Spleen (tissue), 11 donors: ENCODE data around the gene WDR88. TPM values are rescaled to one million over a fixed set of nuclear protein-coding genes. Genes with fewer than 3 reads are reported as not detected.

Experiments
- DNase-seq: peaks from one replicate; pipeline ENCODE4 v3.0.0-alpha.2; 2020
- H3K27ac ChIP-seq, 8 donors: fragments of 200-600 bp; sonication (generic) in 7 of 8; 1 replicate in 4 of 8; 2 replicates in 4 of 8; pipeline versions ENCODE4 v1.5.0 to v1.8.0; 2016 to 2021; ENCODE audit warnings: inconsistent platforms in 4 of 8, mild to moderate bottlenecking in 4 of 8, moderate library complexity in 1 of 8
- H3K27me3 ChIP-seq, 7 donors: fragments of 200-600 bp; sonication (generic) in 6 of 7; replicated peaks in 1 of 7; 1 replicate in 4 of 7; 2 replicates in 3 of 7; pipeline versions ENCODE4 v1.5.0 to v1.8.0; 2016 to 2021; ENCODE audit warnings: inconsistent platforms in 3 of 7, mild to moderate bottlenecking in 1 of 7
- H3K36me3 ChIP-seq, 6 donors: fragments of 200-600 bp; sonication (generic) in 5 of 6; 1 replicate in 4 of 6; 2 replicates in 2 of 6; pipeline versions ENCODE4 v1.5.0 to v1.8.0; 2016 to 2021; ENCODE audit warnings: inconsistent platforms in 2 of 6
- H3K4me1 ChIP-seq, 6 donors: fragments of 200-600 bp; sonication (generic) in 5 of 6; 1 replicate in 3 of 6; 2 replicates in 3 of 6; pipeline versions ENCODE4 v1.5.0 to v1.8.0; 2016 to 2021; ENCODE audit warnings: inconsistent platforms in 3 of 6
- H3K4me3 ChIP-seq, 8 donors: fragments of 200-600 bp; sonication (generic) in 7 of 8; 1 replicate in 4 of 8; 2 replicates in 4 of 8; pipeline versions ENCODE4 v1.5.0 to v1.8.0; 2016 to 2021; ENCODE audit warnings: inconsistent platforms in 4 of 8, mild to moderate bottlenecking in 4 of 8, moderate library complexity in 2 of 8
- H3K9me3 ChIP-seq, 8 donors: fragments of 200-600 bp; sonication (generic) in 7 of 8; 1 replicate in 4 of 8; 2 replicates in 4 of 8; pipeline versions ENCODE4 v1.5.0 to v1.8.0; 2016 to 2021; ENCODE audit warnings: inconsistent platforms in 4 of 8
- CTCF ChIP-seq, 11 experiments: fragments of 200-600 bp in 7 of 11; fragments of 450-650 bp in 4 of 11; sonication (generic) in 4 of 11; IDR thresholded peaks in 8 of 11; conservative IDR thresholded peaks in 3 of 11; 1 replicate in 7 of 11; 2 replicates in 4 of 11; pipeline versions ENCODE4 v1.4.0 to v1.8.0; 2016 to 2021; ENCODE audit warnings: antibody characterized with exemption in 11 of 11, inconsistent platforms in 4 of 11, mild to moderate bottlenecking in 1 of 11
- POLR2A ChIP-seq, 3 donors: fragments of 450-650 bp; IDR thresholded peaks; one replicate each; pipeline ENCODE4 v1.5.1; 2017; ENCODE audit warnings: antibody characterized with exemption in 3 of 3, mild to moderate bottlenecking in 1 of 3
- POLR2AphosphoS5 ChIP-seq, 3 donors: sonication (generic); formaldehyde crosslinking; IDR thresholded peaks; one replicate each; pipeline ENCODE4 v1.5.1; 2017; ENCODE audit warnings: antibody characterized with exemption in 3 of 3
- WGBS, 5 donors: extraction: QIAGEN DNeasy Blood & Tissue Kit in 3 of 5; methylation state at CpG; one replicate each; pipeline versions ENCODE4 v1.1.5 to v1.1.7; 2013 to 2018; 5-methylcytosine and 5-hydroxymethylcytosine counted together
- intact Hi-C: fragments of 100-400 bp; cut with DNase I; formaldehyde crosslinking; loops from one replicate; pipeline ENCODE4 v1.15.0; 2023; ENCODE audit warnings: low total_unique reads
- polyA plus RNA-seq, 3 donors: library from polyadenylated mRNA; stranded (reverse); fragments of 200-250 nt; gene quantifications; one replicate each; pipeline ENCODE4 v1.2.1, GENCODE V29; 2013
- total RNA-seq, 7 donors: library from RNA; depleted of rRNA in 3 of 7; stranded (reverse); fragments of >200 nt in 3 of 7; fragmentation: NEBNext Ultra II Directional in 4 of 7; extraction: Animal tissue kit (Norgen Biotek cat#: 25700) in 4 of 7; gene quantifications; one replicate each; pipeline versions ENCODE4 v1.1.0 to v1.2.1, GENCODE V29; 2016 to 2021
- donor health status: healthy with polysubstance abuse.
- donor health status: DM: no; HTN: no; CAD: no; lungs with moderate emphysema.
- donor health status: DM: no; HTN: no; CAD: no.
- donor health status: Bipolar disorder and iron deficiency.
- donor health status: healthy.
- donor health status: DM: no; HTN: no; CAD: no.
- donor health status: DM: yes; HTN: yes; CAD: no.

WDR88 gene
- total and polyA plus RNA-seq, 10 donors, result 0.07 TPM; not detected in 9

GRCh38 chr19:33139165-33139564 lies 7.3 kb downstream of the WDR88 start:
- H3K27me3 ChIP-seq, result peaks cover 0 to 38% (median 5%) of the 10 kb centered on the region in 7 donors
- TF ChIP-seq CTCF (IDR thresholded peaks at IDR 0.05 in 8 of 11, conservative IDR thresholded peaks at IDR 0.05 in 3 of 11), result no peak
- no peak for TF ChIP-seq POLR2AphosphoS5 (IDR thresholded peaks at IDR 0.05)
- TF ChIP-seq POLR2A (IDR thresholded peaks at IDR 0.05), result no peak

DNA sequence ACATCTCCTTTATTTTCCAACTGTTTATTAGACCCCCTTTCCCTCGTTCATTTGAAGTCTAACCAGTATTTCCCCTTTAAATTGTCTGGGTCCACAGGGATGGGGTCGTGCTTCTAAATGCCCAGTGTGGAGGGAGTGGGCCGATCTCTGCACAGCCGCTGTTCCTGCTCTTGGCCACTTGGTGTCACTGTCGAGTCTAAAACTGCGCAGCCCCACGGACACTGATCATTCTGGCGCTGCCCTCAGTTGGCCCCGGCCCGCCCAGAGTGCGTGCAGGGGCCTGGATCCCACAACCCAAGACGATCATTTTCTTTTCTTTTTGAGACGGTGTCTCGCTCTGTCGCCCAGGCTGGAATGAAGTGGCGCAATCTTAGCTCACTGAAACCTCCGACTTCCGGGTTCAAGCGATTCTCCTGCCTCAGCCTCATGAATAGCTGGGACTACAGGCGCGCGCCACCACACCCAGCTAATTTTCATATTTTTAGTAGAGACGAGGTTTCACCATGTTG lies 12.0 kb downstream of the WDR88 start:
- intact Hi-C loops, result loop anchor here (5.0 kb wide), 1 partner anchor 38 kb away; no protein-coding TSS in a partner anchor
- no peak for TF ChIP-seq POLR2A (IDR thresholded peaks at IDR 0.05)
- TF ChIP-seq POLR2AphosphoS5 (IDR thresholded peaks at IDR 0.05), result peak in 2 of 3 donors; percentile 29 to 33
- TF ChIP-seq CTCF (IDR thresholded peaks at IDR 0.05 in 8 of 11, conservative IDR thresholded peaks at IDR 0.05 in 3 of 11), result peak; percentile 77 to 94 (median 92)
- peak overlapping the region in 2 of 8 donors; percentile 42 to 65 for H3K27ac ChIP-seq
- H3K36me3 ChIP-seq, result no peaks in the 10 kb centered on the region
- H3K9me3 ChIP-seq, result no peaks in the 10 kb centered on the region
- H3K27me3 ChIP-seq, result peaks cover 0 to 11% (median 0%) of the 10 kb centered on the region in 7 donors
- peak overlapping the region in 1 of 8 donors; percentile 41 for H3K4me3 ChIP-seq
- H3K4me1 ChIP-seq, result peaks cover 4 to 12% (median 6%) of the 10 kb centered on the region in 6 donors
- DNase-seq, result peak; percentile 85
- 22 to 30% (median 30%) methylated on average over 23 of the region's 23 CpGs for WGBS, 5 donors

More at GRCh38 chr19:33139165-33139564, 7.3 kb downstream of the WDR88 start:
- no peaks in the 10 kb centered on the region for H3K36me3 ChIP-seq
- H3K27ac ChIP-seq, result no peak overlapping the region
- DNase-seq, result no peak
- peaks cover 5 to 17% (median 7%) of the 10 kb centered on the region in 6 donors for H3K4me1 ChIP-seq
- WGBS, 5 donors, result 63 to 78% (median 74%) methylated on average over 4 of the region's 4 CpGs
- H3K9me3 ChIP-seq, result peaks cover 0 to 3% (median 0%) of the 10 kb centered on the region in 8 donors
- intact Hi-C loops, result no loop called here
- no peak overlapping the region for H3K4me3 ChIP-seq

DNA sequence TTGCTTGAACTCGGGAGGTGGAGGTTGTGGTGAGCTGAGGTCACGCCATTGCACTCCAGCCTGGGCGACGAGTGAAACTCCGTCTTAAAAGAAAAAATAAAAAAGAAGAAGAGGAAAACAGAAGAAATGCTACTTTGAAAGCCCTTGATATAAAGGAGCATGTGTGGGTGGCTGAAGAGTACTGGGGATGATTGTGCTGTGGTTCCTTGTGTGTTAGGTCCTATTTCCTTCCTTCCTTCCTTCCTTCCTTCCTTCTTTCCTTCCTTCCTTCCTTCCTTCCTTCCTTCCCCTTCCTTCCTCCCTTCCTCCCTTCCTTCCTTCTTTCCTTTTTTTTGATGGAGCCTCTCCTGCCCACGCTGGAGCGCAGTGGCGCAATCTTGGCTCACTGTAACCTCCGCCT lies 14.3 kb downstream of the WDR88 start:
- Histone ChIP-seq H3K36me3 (no peaks in the 10 kb centered on the region), H3K4me1 (peaks cover 4 to 12% (median 6%) of the 10 kb centered on the region in 6 donors), H3K9me3 (no peaks in the 10 kb centered on the region), H3K27me3 (peaks cover 0 to 11% (median 0%) of the 10 kb centered on the region in 7 donors), H3K4me3 (no peak overlapping the region), H3K27ac (no peak overlapping the region)
- WGBS, 5 donors, result 73 to 91% (median 82%) methylated on average over 9 of the region's 9 CpGs
- TF ChIP-seq POLR2A (IDR thresholded peaks at IDR 0.05) (no peak), CTCF (IDR thresholded peaks at IDR 0.05 in 8 of 11, conservative IDR thresholded peaks at IDR 0.05 in 3 of 11) (no peak), POLR2AphosphoS5 (IDR thresholded peaks at IDR 0.05) (no peak)
- intact Hi-C loops, result no loop called here
- DNase-seq, result no peak

DNA sequence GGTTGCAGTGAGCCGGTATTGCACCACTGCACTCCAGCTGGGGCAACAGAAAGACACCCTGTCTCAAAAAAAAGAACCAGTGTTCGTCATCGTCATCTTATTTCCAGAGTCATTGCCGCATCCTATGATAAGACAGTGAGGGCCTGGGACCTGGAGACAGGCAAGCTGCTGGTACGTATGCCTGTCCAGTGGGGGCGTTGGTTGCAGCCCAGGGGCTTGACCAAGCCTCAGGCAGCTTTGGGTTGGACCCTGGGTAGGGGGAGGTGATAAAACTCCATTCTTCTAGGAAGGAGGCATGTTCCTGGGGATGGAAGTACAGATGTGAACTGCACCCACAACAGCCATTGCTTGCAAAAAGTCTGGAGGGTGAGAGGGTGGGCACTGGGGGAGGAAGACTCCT lies 15.6 kb downstream of the WDR88 start:
- Histone ChIP-seq H3K4me3 (no peak overlapping the region), H3K36me3 (no peaks in the 10 kb centered on the region), H3K4me1 (peaks cover 4 to 12% (median 6%) of the 10 kb centered on the region in 6 donors), H3K27ac (no peak overlapping the region), H3K27me3 (peaks cover 0 to 4% (median 0%) of the 10 kb centered on the region in 7 donors), H3K9me3 (no peaks in the 10 kb centered on the region)
- no peak for TF ChIP-seq POLR2AphosphoS5 (IDR thresholded peaks at IDR 0.05)
- no peak for TF ChIP-seq POLR2A (IDR thresholded peaks at IDR 0.05)
- no peak for TF ChIP-seq CTCF (IDR thresholded peaks at IDR 0.05 in 8 of 11, conservative IDR thresholded peaks at IDR 0.05 in 3 of 11)
- intact Hi-C loops, result no loop called here
- WGBS, 5 donors, result 80 to 92% (median 86%) methylated on average over 6 of the region's 6 CpGs
- DNase-seq, result no peak
